Activated gamma-delta T cell treated with anti-CD3 and anti-CD28 coated beads, Interleukin-2, amount 50 U/mL, for 16 hours (primary cell): Measurements from ENCODE around the gene FHDC1.

ENCODE experiments used
- DNase-seq: peaks from one replicate; pipeline ENCODE4 v3.0.0-alpha.2; 2020; ENCODE audit warnings: low read depth

The FHDC1 gene

GRCh38 chr4:152936446-152937335 lies 568 bp downstream of the FHDC1 start:
- no peak for DNase-seq

GRCh38 chr4:152937336-152938236 lies 1.5 kb downstream of the FHDC1 start:
- DNase-seq: no peak

GRCh38 chr4:152938237-152938947 lies 2.3 kb downstream of the FHDC1 start:
- no peak for DNase-seq

- no peak for DNase-seq
Measured at GRCh38 chr4:152939621-152940020, 3.5 kb downstream of the FHDC1 start.

GRCh38 chr4:152940461-152940860 lies 4.3 kb downstream of the FHDC1 start:
- DNase-seq: no peak

GRCh38 chr4:152941411-152941810 lies 5.3 kb downstream of the FHDC1 start:
- no peak for DNase-seq

GRCh38 chr4:152942346-152942745 lies 6.2 kb downstream of the FHDC1 start:
- DNase-seq: no peak

- no peak for DNase-seq
Measured at GRCh38 chr4:152943672-152944071, 7.5 kb downstream of the FHDC1 start.

- no peak for DNase-seq
Measured at GRCh38 chr4:152944666-152945320, 8.7 kb downstream of the FHDC1 start.

GRCh38 chr4:152945639-152946038 lies 9.5 kb downstream of the FHDC1 start:
- DNase-seq: no peak

- no peak for DNase-seq
Measured at GRCh38 chr4:152946446-152946845, 10.3 kb downstream of the FHDC1 start.

- DNase-seq: no peak
Measured at GRCh38 chr4:152947311-152947710, 11.2 kb downstream of the FHDC1 start.

- DNase-seq: no peak
Measured at GRCh38 chr4:152949930-152950329, 13.8 kb downstream of the FHDC1 start.

- no peak for DNase-seq
Measured at GRCh38 chr4:152950402-152951274, 14.5 kb downstream of the FHDC1 start.

- DNase-seq: no peak
Measured at GRCh38 chr4:152951348-152951747, 15.2 kb downstream of the FHDC1 start.

GRCh38 chr4:152953514-152953913 lies 17.4 kb downstream of the FHDC1 start:
- no peak for DNase-seq

GRCh38 chr4:152954741-152955140 lies 18.6 kb downstream of the FHDC1 start:
- no peak for DNase-seq

- DNase-seq: no peak
Measured at GRCh38 chr4:152956147-152956546, 20.0 kb downstream of the FHDC1 start.

GRCh38 chr4:152956650-152957436 lies 20.7 kb downstream of the FHDC1 start:
- no peak for DNase-seq
